GM21717 (cell line): ENCODE data around the gene IL17RE.
"Not testable (repeated sequence)": the region's sequence is repeated elsewhere in the genome, so short reads cannot be mapped to it uniquely, and the experiment has no call there.

Experiments used
- ATAC-seq: cut with Tn5 transposase; IDR thresholded peaks from one replicate; pipeline ENCODE4 v1.9.1; 2021; ENCODE audit warnings: mild to moderate bottlenecking, moderate library complexity; ENCODE audit not compliant: unreplicated experiment

IL17RE gene

GRCh38 chr3:9902372-9903237 is at the start of gene IL17RE:
TSS of gene IL17RE (plus strand) at chr3:9902848. CDS start at chr3:9902933, 85 bp downstream.
- ATAC-seq, result no peak

DNA sequence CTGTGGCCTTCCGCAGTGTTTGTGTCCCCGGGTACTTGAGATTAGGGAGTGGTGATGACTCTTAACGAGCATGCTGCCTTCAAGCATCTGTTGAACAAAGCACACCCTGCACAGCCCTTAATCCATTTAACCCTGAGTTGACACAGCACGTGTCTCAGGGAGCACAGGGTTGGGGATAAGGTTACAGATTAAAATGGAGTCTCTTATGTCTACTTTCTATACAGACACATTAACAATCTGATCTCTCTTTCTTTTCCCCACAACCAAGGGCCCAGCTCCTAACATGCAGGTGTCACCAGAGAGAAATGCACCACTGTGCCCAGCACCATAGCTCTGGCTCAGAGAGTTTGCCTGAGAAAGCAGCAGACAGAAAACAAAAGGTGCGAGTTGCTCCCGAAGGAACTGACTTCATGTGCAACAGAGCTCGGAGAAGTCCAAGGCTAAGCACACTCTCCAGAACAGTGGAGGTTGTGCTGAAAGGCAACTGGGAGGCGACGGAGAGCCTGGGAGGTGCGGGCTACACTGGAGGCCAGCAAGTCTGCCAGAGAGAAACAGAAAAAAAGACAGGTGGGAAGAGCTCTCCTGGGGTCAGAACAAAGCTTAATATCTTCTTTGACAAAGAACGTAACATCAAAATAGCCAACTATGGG is 48.2 kb upstream of the IL17RE start:
- not testable (repeated sequence) for ATAC-seq

GRCh38 chr3:9855594-9855993 is 47.1 kb upstream of the IL17RE start:
- ATAC-seq, result no peak

- ATAC-seq, result no peak
These were observed 43.1 kb upstream of the IL17RE start for GRCh38 chr3:9859530-9860025.

GRCh38 chr3:9861201-9861600 is 41.4 kb upstream of the IL17RE start:
- no peak for ATAC-seq

GRCh38 chr3:9861626-9862130 is 41.0 kb upstream of the IL17RE start:
- no peak for ATAC-seq

- ATAC-seq, result no peak
These were observed 40.1 kb upstream of the IL17RE start for GRCh38 chr3:9862391-9863057.

DNA sequence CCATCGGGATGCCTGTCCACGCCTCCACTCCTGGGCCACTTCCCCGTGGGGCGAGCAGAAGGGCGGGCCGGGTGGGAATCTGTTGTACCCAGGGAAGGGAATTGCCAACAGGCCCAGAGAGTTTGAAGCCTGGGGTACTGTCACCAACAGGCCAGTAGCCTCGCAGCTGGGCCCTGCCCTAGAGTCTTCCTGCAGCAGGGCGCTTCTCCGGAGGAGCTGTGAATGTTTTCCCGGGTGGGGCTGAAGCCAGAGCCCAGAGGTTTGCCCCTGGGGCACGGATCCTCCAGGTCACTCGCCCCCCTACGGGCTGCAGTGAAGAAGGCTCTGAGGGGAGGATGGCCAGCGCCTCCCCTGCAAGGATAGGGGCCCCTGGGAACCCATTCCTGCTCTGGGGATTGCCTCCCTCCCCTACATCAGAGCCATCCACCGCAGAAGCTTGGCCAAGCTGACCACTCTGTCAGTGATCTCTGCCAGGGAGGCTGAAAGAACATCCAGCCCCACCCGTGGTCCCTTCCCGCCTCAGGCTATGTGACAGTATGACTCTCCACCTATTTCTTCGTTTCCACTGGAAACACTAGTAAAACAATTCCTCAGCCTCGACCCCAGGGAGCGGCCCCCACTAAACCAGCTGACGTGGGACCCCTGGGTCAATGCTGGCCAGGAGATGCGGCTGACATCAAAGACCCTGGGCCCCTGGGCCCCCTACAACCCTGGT is 39.4 kb upstream of the IL17RE start:
- no peak for ATAC-seq

- no peak for ATAC-seq
These were observed 38.3 kb upstream of the IL17RE start for GRCh38 chr3:9864200-9864927.

DNA sequence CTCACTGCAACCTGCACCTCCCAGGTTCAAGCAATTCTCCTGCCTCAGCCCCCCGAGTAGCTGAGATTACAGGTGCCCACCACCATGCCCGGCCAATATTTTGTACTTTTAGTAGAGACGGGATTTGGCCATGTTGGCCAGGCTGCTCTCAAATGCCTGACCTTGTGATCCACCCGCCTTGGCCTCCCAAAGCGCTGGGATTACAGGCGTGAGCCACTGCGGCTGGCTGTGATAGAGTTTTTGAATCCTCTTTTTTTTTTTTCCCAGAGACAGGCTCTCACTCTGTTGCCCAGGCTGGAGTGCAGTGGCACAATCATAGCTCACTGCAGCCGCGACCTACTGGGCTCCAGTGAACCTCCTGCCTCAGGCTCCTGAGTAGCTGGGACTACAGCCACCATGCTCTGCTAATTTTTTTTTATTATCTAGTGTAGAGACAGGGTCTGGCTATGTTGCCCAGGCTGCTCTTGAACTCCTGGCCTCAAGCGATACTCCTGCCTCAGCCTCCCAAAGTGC is 37.5 kb upstream of the IL17RE start:
- not testable (repeated sequence) for ATAC-seq

DNA sequence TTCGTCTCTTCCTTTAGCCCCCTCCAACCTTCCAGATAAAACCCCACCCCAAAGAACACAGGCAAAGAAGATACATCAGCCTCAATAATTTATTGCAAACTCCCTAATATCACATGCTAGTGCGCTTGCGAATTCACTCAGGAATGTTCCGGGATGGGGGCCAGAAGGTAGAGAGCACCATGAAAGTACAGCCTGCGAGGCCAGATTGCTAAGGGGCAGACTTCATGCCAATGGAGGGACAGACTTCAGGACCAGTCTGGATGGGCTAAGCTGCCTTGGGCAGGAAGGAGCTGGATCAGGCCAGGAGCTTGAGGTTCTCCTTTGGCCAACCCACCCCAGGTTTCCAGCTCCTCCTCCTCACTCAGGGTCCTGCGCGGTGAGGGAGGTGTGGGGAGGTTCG is 36.0 kb upstream of the IL17RE start:
- no peak for ATAC-seq

DNA sequence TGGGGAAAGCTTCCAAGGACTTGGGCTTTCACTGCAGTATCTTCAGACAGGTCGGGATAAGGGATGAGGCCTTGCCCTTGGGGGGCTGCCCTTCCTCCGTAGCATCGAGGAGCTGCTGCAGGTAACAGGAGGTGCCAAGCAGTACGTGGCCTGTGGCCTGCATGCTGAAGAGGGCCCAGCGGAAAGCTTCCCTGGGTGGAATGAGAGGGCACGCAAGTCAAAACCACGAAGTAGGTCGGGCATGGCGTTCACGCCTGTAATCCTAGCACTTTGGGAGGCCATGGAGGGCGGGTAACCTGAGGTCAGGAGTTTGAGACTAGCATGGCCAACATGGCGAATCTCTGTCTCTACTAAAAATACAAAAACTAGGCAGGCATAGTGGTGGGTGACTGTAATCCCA is 35.5 kb upstream of the IL17RE start:
- no peak for ATAC-seq

DNA sequence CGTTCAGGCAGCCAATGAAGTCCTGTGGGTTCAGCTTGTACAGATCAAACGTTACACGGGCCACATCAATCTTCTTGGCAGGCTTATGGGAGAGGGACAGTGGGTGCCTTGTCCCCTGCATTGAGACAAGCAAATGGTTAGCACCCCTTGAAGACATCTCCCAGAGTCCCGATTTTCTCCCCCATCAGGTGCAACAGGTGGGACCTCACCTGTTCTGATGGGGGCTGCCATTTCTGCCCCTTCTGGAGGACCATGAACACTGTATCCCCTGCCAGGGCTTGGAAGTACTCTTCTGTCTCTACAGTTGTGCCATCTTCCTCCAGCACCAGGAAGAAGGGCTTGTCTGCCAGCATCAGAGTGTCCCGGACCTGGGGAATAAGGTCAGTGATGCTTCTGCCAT is 32.7 kb upstream of the IL17RE start:
- ATAC-seq, result no peak

DNA sequence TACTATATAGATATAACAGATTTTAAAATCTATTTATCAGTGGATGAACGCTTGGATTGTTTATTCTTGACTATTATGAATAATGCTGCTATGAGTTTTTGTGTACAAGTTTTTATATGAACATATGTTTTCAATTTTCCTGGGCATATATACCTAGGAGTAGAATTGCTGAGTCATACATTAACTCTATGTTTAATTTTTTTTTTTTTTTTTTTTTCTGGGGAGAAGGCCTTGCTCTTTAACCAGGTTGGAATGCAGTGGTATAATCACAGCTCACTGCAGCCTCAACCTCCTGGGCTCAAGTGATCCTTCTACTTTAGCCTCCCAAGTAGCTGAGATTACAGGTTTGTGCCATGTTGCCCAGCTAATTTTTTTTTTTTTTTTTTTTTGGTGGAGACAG is 31.7 kb upstream of the IL17RE start:
- no peak for ATAC-seq

DNA sequence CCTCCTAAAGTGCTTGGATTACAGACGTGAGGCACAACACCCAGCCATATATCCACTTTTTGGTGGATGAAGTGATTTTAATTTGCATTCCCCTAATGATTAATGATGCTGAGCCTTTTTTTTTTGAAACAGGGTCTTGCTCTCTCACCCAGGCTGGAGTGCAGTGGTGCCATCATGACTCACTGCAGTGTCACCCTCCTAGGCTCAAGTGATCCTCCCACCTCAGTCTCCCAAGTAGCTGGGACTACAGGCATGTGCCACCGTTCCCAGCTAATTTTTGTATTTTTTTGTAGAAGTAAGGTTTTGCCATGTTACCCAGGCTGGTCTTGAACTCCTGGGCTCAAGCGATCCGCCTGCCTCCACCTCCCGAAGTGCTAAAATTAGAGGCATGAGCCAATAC is 30.6 kb upstream of the IL17RE start:
- ATAC-seq, result not testable (repeated sequence)

DNA sequence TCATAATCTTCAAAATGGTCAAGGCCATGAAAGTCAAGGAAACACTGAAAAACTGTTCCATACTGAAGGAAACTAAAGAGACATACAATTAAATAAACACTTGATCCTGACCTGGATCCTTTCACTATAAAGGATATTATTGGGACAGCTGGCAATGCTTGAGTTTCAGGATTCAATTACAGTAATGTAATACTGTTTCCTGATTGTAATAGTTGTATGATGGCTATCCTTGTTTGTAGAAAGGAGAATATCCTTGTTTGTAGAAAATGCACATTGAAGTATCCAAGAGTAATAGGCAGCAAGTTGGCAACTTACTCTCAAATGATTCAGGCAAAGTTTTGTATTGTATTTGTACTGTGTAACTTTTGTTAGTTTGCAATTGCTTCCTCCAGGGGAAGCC is 27.2 kb upstream of the IL17RE start:
- no peak for ATAC-seq

GRCh38 chr3:9876255-9876654 is 26.4 kb upstream of the IL17RE start:
- ATAC-seq, result not testable (repeated sequence)

DNA sequence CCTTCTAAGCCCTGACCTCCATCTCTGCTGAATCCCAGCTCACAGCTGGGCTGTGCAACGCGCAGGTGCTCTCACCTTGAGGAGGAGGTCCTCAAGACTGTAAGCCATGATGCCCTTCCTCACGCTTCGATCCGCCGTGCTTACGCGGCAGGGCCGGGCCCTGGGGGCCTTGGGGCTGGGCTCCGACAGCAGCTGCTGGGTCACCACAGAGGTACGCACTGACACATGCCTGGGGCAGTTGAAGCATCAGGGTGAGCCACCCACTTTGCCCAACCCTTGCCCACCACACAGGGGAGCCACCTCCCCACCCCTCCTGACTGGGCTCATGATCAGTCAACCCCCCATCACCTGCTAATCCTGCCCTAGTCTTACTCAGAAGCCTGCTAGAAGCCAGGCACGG is 25.7 kb upstream of the IL17RE start:
- ATAC-seq, result no peak

GRCh38 chr3:9878700-9879099 is 23.9 kb upstream of the IL17RE start:
- ATAC-seq, result no peak
